HFFc6 (cell line): ENCODE measurements around the gene TENM4. TPM values are rescaled to one million over a fixed set of nuclear protein-coding genes. Genes with fewer than 3 reads are reported as not detected.

Source experiments
- DNase-seq: peaks from one replicate; pipeline ENCODE4 v3.0.0-alpha.2; 2018
- H3K27ac Mint-ChIP-seq: 2 replicates; pipeline ENCODE4 v1.8.0; 2020; ENCODE audit warnings: mild to moderate bottlenecking, mixed read lengths
- H3K27me3 Mint-ChIP-seq: 2 replicates; pipeline ENCODE4 v1.8.0; 2021; ENCODE audit warnings: mild to moderate bottlenecking, moderate library complexity, mixed read lengths; ENCODE audit not compliant: insufficient read depth
- H3K36me3 Mint-ChIP-seq: 2 replicates; pipeline ENCODE4 v1.8.0; 2021; ENCODE audit warnings: low read depth, mixed read lengths
- H3K4me1 Mint-ChIP-seq: 2 replicates; pipeline ENCODE4 v1.8.0; 2020; ENCODE audit warnings: low read depth, mixed read lengths
- H3K4me3 Mint-ChIP-seq: 2 replicates; pipeline ENCODE4 v1.8.0; 2020; ENCODE audit warnings: mild to moderate bottlenecking, moderate library complexity, mixed read lengths
- H3K9me3 Mint-ChIP-seq: 2 replicates; pipeline ENCODE4 v1.8.0; 2020; ENCODE audit warnings: mild to moderate bottlenecking, mixed read lengths
- CTCF ChIP-seq: fragments of 200-600 bp; sonication (generic); IDR thresholded peaks from 2 replicates; pipeline ENCODE4 v1.5.0; 2021; ENCODE audit warnings: antibody characterized with exemption, mild to moderate bottlenecking
- total RNA-seq, 6 experiments: library from RNA; stranded (reverse); fragmentation: NEBNext Ultra II Directional; extraction: Animal tissue kit (Norgen Biotek cat#: 25700); gene quantifications; 2 replicates in 1 of 6; 3 replicates in 5 of 6; pipeline ENCODE4 v1.2.3, GENCODE V29; 2021

The TENM4 gene
- total RNA-seq, 6 experiments from 2014 or later = 20.9 to 45.5 (median 26.5) TPM

DNA sequence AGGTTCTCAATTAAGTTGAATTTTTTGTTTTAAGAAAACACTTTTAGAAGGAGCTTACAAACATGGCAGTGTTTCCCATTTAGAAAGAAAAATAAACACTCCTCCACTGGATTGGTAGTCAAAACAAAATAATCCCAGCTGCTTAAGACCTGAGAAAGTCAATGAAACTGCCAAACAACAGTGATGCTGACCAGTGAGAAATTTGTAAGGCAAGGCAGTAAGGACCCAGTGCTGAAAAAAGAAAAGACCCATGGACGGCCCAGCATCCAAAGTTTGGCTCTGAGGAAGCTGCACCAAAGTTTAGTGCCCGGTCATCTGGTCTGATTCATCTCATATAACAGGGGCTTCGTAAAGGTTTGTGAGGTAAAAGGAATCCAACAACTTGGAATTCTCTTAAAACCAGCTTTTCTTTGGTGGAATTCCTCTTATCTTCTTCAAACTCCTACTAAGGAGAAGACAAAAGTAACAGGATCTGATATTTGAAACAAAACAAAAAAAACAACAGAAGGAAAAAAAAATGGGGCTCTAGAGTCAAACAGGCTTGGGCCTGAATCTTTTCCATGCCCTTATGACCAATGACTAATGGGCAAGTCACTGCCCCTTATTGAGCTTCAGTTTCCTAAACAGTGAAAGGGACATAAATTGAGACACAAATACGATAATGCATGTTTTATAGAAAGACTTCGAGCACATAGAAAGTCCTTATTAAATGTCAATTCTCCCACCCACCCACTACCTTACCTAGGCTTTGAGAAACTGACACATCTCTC is 483.2 kb downstream of the TENM4 start:
- no peaks in the 10 kb centered on the region; the same call in 1 of the 2 replicates for H3K27me3 Mint-ChIP-seq
- H3K4me1 Mint-ChIP-seq = peaks cover 53% of the 10 kb centered on the region
- H3K9me3 Mint-ChIP-seq = no peaks in the 10 kb centered on the region
- DNase-seq = peak; percentile 45
- H3K36me3 Mint-ChIP-seq = no peaks in the 10 kb centered on the region
- H3K4me3 Mint-ChIP-seq = peak overlapping the region; percentile 42; the same call in 1 of the 2 replicates
- peak overlapping the region; percentile 95 for H3K27ac Mint-ChIP-seq
- no peak for TF ChIP-seq CTCF

- H3K4me1 Mint-ChIP-seq = peaks cover 47% of the 10 kb centered on the region
Observed at GRCh38 chr11:78954696-78955095, 486.1 kb downstream of the TENM4 start.

GRCh38 chr11:78954261-78954660 is 486.6 kb downstream of the TENM4 start:
- H3K9me3 Mint-ChIP-seq = no peaks in the 10 kb centered on the region
- no peak overlapping the region for H3K4me3 Mint-ChIP-seq
- no peak overlapping the region for H3K27ac Mint-ChIP-seq
- no peaks in the 10 kb centered on the region for H3K36me3 Mint-ChIP-seq
- no peak for TF ChIP-seq CTCF
- peaks cover 47% of the 10 kb centered on the region for H3K4me1 Mint-ChIP-seq
- DNase-seq = no peak
- H3K27me3 Mint-ChIP-seq = no peaks in the 10 kb centered on the region

More at GRCh38 chr11:78954696-78955095, 486.1 kb downstream of the TENM4 start:
- DNase-seq = no peak
- TF ChIP-seq CTCF = no peak
- Mint-ChIP-seq H3K27ac (no peak overlapping the region), H3K36me3 (no peaks in the 10 kb centered on the region), H3K27me3 (no peaks in the 10 kb centered on the region), H3K4me3 (no peak overlapping the region), H3K9me3 (no peaks in the 10 kb centered on the region)

DNA sequence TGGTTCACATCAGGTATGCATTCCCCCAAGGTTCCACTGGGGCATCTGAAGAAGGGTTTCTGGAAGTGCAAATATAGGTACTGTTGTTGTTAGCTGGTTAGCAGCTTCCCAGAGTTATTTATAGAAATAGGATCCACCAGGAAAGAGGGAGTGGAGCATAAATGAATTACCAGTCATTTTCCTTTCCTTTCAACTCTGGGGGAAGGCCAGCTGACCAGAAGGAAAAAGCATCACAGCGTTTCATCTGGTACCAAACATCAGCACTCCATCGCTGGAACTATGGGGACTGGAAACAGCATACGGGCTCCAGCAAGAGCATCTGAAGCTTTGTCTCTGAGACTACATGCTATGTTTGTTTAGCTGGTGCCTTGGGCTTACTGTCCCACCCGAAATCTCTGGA is 487.9 kb downstream of the TENM4 start:
- TF ChIP-seq CTCF = no peak
- H3K36me3 Mint-ChIP-seq = no peaks in the 10 kb centered on the region

GRCh38 chr11:78952175-78952574 is 488.7 kb downstream of the TENM4 start:
- no peaks in the 10 kb centered on the region for H3K9me3 Mint-ChIP-seq
- H3K4me3 Mint-ChIP-seq = no peak overlapping the region
- no peaks in the 10 kb centered on the region for H3K36me3 Mint-ChIP-seq
- no peak for TF ChIP-seq CTCF
- H3K27me3 Mint-ChIP-seq = no peaks in the 10 kb centered on the region
- H3K27ac Mint-ChIP-seq = no peak overlapping the region
- H3K4me1 Mint-ChIP-seq = peaks cover 40% of the 10 kb centered on the region
- DNase-seq = no peak

More for the DNA sequence above, 487.9 kb downstream of the TENM4 start:
- H3K27ac Mint-ChIP-seq = no peak overlapping the region
- no peak overlapping the region for H3K4me3 Mint-ChIP-seq
- no peaks in the 10 kb centered on the region for H3K27me3 Mint-ChIP-seq
- DNase-seq = no peak
- peaks cover 44% of the 10 kb centered on the region for H3K4me1 Mint-ChIP-seq
- H3K9me3 Mint-ChIP-seq = no peaks in the 10 kb centered on the region
